ENCODE data around the gene SLC38A7.

SLC38A7 gene

GRCh38 chr16:58634265-58634802, 50.2 kb downstream of the SLC38A7 start:
- no peak for DNase-seq

DNA sequence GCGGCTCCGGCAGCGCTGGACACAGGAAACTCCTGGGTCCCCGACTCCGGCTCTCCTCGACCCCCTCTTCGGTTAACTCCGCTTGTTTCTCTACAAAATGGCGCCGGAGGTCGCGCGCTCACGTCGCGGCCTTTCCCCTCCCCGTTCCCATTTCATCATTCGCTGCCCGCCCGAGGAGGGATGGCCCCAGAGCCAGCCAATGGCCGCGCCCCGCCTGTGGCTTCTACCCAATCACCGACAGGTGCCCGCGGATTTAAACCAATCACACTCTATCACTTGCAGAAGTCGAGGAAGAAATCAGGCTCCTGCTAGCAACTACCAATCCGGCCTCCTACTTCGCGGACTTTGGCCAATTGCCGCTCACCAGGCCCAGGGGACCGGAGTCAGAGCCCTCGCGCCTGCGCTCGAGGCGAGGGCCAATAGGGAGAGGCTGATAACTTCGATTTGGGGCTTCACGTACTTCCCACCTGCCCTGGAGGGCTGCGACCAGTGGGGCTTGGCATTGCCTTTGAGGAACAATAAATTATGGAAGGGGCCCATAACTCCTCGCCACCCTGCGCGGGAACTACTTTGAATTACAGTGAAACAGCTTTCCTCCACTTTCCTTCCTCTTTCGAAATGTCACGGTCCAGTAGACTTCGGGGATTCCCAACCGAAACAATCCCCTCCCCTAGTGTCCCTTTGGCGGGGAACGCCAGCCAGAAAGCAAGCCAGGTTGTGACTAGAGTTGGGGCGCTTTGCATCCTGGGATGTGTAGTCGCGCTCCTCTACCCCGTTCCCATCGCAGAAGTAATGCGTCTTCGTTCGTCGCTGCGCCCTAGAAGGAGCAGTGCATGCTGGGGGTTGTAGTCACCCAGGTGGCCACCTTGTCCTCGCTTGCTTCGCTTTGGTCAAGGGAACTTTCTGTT, 54.6 kb downstream of the SLC38A7 start, which contains the start of gene CNOT1:
TSS of gene CNOT1 (minus strand) at position 94 of the 908 bp plus-strand sequence. CDS start 30,489 bp downstream, outside the sequence.
- DNase-seq, result peak; percentile 58

DNA sequence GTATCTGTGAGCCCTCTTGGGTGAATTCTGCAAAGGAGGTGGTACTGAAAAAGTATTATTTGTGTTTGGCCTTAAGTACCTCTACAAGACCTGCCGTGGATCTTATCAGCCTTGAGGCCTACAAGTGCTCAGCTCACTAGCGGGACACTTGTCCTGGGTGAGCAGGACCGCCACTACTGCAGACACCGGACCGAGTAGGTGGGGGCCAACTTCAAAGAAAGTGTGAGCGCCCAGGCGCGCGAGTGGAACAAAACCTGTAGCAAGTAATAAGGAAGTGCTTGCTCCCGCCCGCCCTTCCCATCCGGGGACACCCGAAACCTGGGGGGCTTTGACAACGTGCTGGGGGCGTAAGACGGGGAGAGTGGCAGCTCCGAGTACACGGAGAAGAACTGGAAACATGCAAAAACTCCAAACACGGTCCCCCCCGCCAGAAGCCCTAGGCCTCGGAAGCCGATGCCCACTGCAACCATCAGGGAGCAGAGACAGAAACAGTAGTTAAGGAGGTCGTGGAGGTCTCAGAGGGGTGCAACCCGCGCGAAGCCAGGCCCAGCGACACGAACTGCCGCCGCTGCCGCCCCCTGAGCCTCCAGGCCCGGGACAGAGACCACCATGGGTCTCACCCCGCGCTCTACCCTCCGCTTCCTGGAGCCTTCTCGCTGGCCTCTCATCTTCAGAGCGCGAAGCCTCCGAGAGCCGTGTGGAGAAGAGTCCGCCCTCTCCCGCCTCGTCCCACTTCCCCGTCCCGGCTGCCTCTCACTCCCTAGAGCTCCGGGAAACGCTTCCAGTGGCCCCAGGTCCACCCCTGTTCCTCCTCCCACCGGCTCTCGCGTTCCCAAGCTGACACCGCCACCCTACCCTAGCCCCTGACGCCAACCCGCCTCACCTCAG, 55.5 kb downstream of the SLC38A7 start:
- DNase-seq, result no peak

DNA sequence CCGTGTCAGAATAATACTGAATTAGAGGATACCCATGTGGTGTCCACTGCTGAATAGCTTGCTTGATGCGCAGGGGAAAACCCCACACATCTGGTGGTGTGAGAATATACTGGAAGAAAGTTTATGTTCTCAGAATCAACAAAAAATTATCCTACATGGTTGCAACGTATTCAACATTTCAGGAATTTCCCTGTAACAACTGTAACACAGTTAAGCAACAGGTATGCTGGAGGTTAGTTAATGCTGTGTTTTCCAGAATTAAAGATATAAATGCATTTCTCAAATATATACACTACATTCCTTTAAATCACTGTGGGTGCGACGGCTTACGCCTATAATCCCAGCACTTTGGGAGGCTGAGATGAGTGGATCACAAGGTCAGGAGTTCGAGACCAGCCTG, 60.4 kb downstream of the SLC38A7 start:
- no peak for DNase-seq

DNA sequence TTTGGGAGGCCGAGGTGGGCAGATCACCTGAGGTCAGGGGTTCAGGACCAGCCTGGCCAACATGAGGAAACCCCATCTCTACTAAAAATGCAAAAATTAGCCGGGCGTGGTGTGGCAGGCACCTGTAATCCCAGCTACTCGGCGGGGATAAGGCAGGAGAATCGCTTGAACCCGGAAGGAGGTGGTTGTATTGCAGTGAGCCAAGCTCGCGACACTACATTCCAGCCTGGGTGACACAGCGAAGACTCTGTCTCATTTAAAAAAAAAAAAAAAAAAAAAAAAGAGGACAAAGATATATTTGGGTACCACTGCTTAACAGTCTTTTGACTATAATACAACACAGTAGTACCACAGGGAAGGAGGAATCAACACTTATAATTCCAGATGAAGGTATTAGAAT, 64.2 kb downstream of the SLC38A7 start:
- no peak for DNase-seq

DNA sequence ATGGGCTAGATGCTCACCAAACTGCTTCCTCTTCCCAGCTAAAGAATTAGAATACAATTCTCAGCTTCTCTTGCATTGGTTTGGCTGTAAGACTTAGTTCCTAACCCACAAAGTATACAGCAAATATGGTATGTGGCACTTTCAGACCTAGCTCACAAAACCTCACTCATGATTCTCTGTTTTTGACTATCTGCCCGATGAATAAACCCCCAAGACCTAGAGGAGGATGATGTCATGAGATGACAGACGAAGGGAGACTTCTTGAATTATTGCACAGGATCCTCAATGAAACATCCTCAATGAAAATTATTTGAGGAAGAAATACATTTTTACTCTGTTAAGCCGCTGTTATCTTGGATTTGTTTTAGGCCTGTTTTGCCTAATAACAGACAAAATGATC, 69.3 kb downstream of the SLC38A7 start:
- no peak for DNase-seq

Measured in cortex of kidney (tissue), 1 donor.